IMR-90 (cell line): ENCODE data around the gene THY1. TPM values are rescaled to one million over a fixed set of nuclear protein-coding genes. Genes with fewer than 3 reads are reported as not detected.
"Not testable (repeated sequence)": the region's sequence is repeated elsewhere in the genome, so short reads cannot be mapped to it uniquely, and the experiment has no call there.

Source experiments
- ATAC-seq: fragments of 200-7000 bp; cut with Tn5 transposase; 2 replicates; pipeline ENCODE4 v1.9.1; 2020; ENCODE audit warnings: low read depth, mild to moderate bottlenecking, moderate library complexity
- BruUV-seq: library from RNA; stranded (reverse); fragments of 400-500 nt; replicated peaks from 2 replicates; lab custom pipeline; 2021; lab: Mats Ljungman, UMichigan
- CTCF ChIA-PET: fragments of 300-600 bp; formaldehyde crosslinking; extraction: SDS; loops from one replicate; lab custom pipeline; 2021; ENCODE audit warnings: antibody characterized with exemption; lab: Yijun Ruan, JAX
- POLR2A ChIA-PET: fragments of 300-600 bp; sonication (Branson Sonifier 250); formaldehyde crosslinking; loops from one replicate; lab custom pipeline; 2022; ENCODE audit warnings: antibody characterized with exemption; ENCODE audit not compliant: unreplicated experiment; lab: Charles Lee
- DNase-seq: peaks from one replicate; pipeline ENCODE4 v3.0.0; 2013
- H2AFZ ChIP-seq: replicated peaks from 2 replicates; pipeline ENCODE3; 2013; ENCODE audit warnings: low read length, mild to moderate bottlenecking; ENCODE audit not compliant: poor library complexity
- H2AK5ac ChIP-seq: 2 replicates; pipeline ENCODE4 v1.6.1; 2013; ENCODE audit warnings: low read depth, low read length, inconsistent platforms
- H2AK9ac ChIP-seq: replicated peaks from 2 replicates; pipeline ENCODE3; 2013; ENCODE audit warnings: mild to moderate bottlenecking, low read depth, low read length, moderate library complexity; ENCODE audit not compliant: poor library complexity
- H2BK120ac ChIP-seq: 2 replicates; pipeline ENCODE4 v1.6.1; 2013; ENCODE audit warnings: low read depth, low read length, inconsistent platforms
- H2BK15ac ChIP-seq: 3 replicates; pipeline ENCODE4 v1.6.1; 2013; ENCODE audit warnings: low read depth, low read length, inconsistent platforms
- H2BK20ac ChIP-seq: 2 replicates; pipeline ENCODE4 v1.6.1; 2013; ENCODE audit warnings: low read depth, mild to moderate bottlenecking, inconsistent platforms, low read length, moderate library complexity
- H2BK5ac ChIP-seq: 2 replicates; pipeline ENCODE4 v1.6.1; 2013; ENCODE audit warnings: mild to moderate bottlenecking, low read depth, low read length, inconsistent platforms; ENCODE audit not compliant: poor library complexity, severe bottlenecking
- H3K14ac ChIP-seq: replicated peaks from 2 replicates; pipeline ENCODE4 v1.6.1; 2013; ENCODE audit warnings: low read depth, low read length, inconsistent platforms
- H3K18ac ChIP-seq: 2 replicates; pipeline ENCODE4 v1.6.1; 2013; ENCODE audit warnings: low read depth, low read length, control low read depth
- H3K23ac ChIP-seq: 2 replicates; pipeline ENCODE4 v1.6.1; 2013; ENCODE audit warnings: low read depth, low read length, inconsistent platforms
- H3K27ac ChIP-seq: 2 replicates; pipeline ENCODE4 v1.5.1; 2013; ENCODE audit warnings: mild to moderate bottlenecking, control low read depth, low read length; ENCODE audit not compliant: insufficient read depth
- H3K27me3 ChIP-seq: 2 replicates; pipeline ENCODE4 v1.6.1; 2013; ENCODE audit warnings: low read length; ENCODE audit not compliant: control insufficient read depth, insufficient read depth
- H3K36me3 ChIP-seq: 2 replicates; pipeline ENCODE4 v1.6.1; 2013; ENCODE audit warnings: low read length, mixed read lengths; ENCODE audit not compliant: control insufficient read depth, insufficient read depth
- H3K4ac ChIP-seq: 2 replicates; pipeline ENCODE4 v1.6.1; 2013; ENCODE audit warnings: low read depth, low read length, inconsistent platforms
- H3K4me1 ChIP-seq: 2 replicates; pipeline ENCODE4 v1.6.1; 2013; ENCODE audit warnings: low read length, mixed read lengths; ENCODE audit not compliant: control insufficient read depth, insufficient read depth
- H3K4me2 ChIP-seq: 2 replicates; pipeline ENCODE4 v1.6.1; 2013; ENCODE audit warnings: low read depth, mild to moderate bottlenecking, control low read depth, low read length, moderate library complexity
- H3K4me3 ChIP-seq: 2 replicates; pipeline ENCODE4 v1.5.1; 2013; ENCODE audit warnings: low read depth, mild to moderate bottlenecking, control low read depth, low read length, moderate library complexity; ENCODE audit not compliant: insufficient read depth
- H3K56ac ChIP-seq: 2 replicates; pipeline ENCODE4 v1.6.1; 2013; ENCODE audit warnings: low read length, inconsistent platforms; ENCODE audit not compliant: insufficient read depth; ENCODE audit errors: extremely low read depth
- H3K79me1 ChIP-seq, 2 experiments: 2 replicates each; pipeline ENCODE4 v1.6.1; 2013; ENCODE audit warnings: low read length in 2 of 2, inconsistent platforms in 1 of 2, low read depth in 1 of 2
- H3K9ac ChIP-seq: 2 replicates; pipeline ENCODE4 v1.6.1; 2013; ENCODE audit warnings: low read depth, low read length, control low read depth
- H3K9me1 ChIP-seq: 2 replicates; pipeline ENCODE4 v1.6.1; 2013; ENCODE audit warnings: low read length, inconsistent platforms; ENCODE audit not compliant: insufficient read depth
- H3K9me3 ChIP-seq: 2 replicates; pipeline ENCODE4 v1.6.1; 2013; ENCODE audit warnings: low read length; ENCODE audit not compliant: control insufficient read depth, insufficient read depth
- H4K20me1 ChIP-seq: 2 replicates; pipeline ENCODE4 v1.6.1; 2013; ENCODE audit warnings: low read length, inconsistent platforms; ENCODE audit not compliant: insufficient read depth
- H4K5ac ChIP-seq: 2 replicates; pipeline ENCODE4 v1.6.1; 2013; ENCODE audit warnings: mild to moderate bottlenecking, low read depth, low read length, control low read depth
- H4K8ac ChIP-seq, 2 experiments: 2 replicates each; pipeline ENCODE4 v1.6.1; 2013; ENCODE audit warnings: low read depth in 2 of 2, low read length in 2 of 2, control low read depth in 1 of 2, inconsistent platforms in 1 of 2
- H4K91ac ChIP-seq: 2 replicates; pipeline ENCODE4 v1.6.1; 2013; ENCODE audit warnings: low read depth, low read length, inconsistent platforms; ENCODE audit not compliant: insufficient read depth
- WGBS, 2 experiments: methylation state at CpG; one replicate each; pipeline versions ENCODE4 v1.1.5 to v1.1.7; 2013; ENCODE audit warnings: missing lambda C conversion rate in 2 of 2; ENCODE audit not compliant: insufficient read length in 1 of 2; ENCODE audit errors: extremely low coverage in 2 of 2; 5-methylcytosine and 5-hydroxymethylcytosine counted together
- dilution Hi-C: fragments of 300-500 bp; cut with HindIII; formaldehyde crosslinking; loops from one replicate; pipeline ENCODE4 v1.14.3; 2018; ENCODE audit warnings: low sequenced_read_pairs; ENCODE audit not compliant: unreplicated experiment
- in situ Hi-C: fragments of 300-500 bp; cut with MboI; formaldehyde crosslinking; loops from 3 replicates; pipeline ENCODE4 v1.14.3; 2019; ENCODE audit warnings: low sequenced_read_pairs, inconsistent platforms, mixed read lengths
- intact Hi-C: fragments of 100-400 bp; cut with micrococcal nuclease; formaldehyde crosslinking; loops from 2 replicates; pipeline ENCODE4 v1.10.0; 2022
- polyA plus RNA-seq, 3 experiments: library from polyadenylated mRNA; depleted of rRNA; stranded (reverse); fragments of >200 nt; gene quantifications; 2 replicates each; pipeline ENCODE4 v1.2.3, GENCODE V29; 2012; ENCODE audit warnings: low replicate concordance in 1 of 3
- total RNA-seq: library from RNA; depleted of rRNA; stranded (reverse); fragments of >200 nt; gene quantifications from 2 replicates; pipeline ENCODE4 v1.2.3, GENCODE V29; 2012

THY1 gene
- total and polyA plus RNA-seq, 2 of the 4 experiments (the other 2 are of a cell fraction) = 703 to 2,603 TPM

- H3K4ac ChIP-seq, H3K9me3 ChIP-seq, H3K56ac ChIP-seq, H2BK120ac ChIP-seq, H3K14ac ChIP-seq, H2AK9ac ChIP-seq, H2AFZ ChIP-seq, H3K27me3 ChIP-seq, H4K20me1 ChIP-seq, POLR2A ChIA-PET, intact Hi-C loops, in situ Hi-C loops, DNase-seq, H4K8ac ChIP-seq, H2BK20ac ChIP-seq, H2BK5ac ChIP-seq, H2AK5ac ChIP-seq, H4K5ac ChIP-seq, BruUV-seq, H3K18ac ChIP-seq, H3K4me2 ChIP-seq, H3K27ac ChIP-seq, H4K91ac ChIP-seq, dilution Hi-C loops, H3K23ac ChIP-seq, H3K4me3 ChIP-seq, H3K36me3 ChIP-seq, H3K79me1 ChIP-seq, ATAC-seq, H2BK15ac ChIP-seq, H3K9ac ChIP-seq: not testable (repeated sequence)
- WGBS, 2 experiments = no CpG with 5 or more reads among the region's 4 CpGs
- Histone ChIP-seq H3K9me1 (peaks cover 14% of the 10 kb centered on the region), H3K4me1 (peaks cover 15% of the 10 kb centered on the region)
- CTCF ChIA-PET = interaction anchor here (0.6 kb wide), 1 partner anchor 20 kb away, joined by 3 read pairs; no protein-coding TSS in a partner anchor
Observed at GRCh38 chr11:119455241-119455640, 32.3 kb upstream of the THY1 start.
